ENCODE measurements around the gene MTUS2. TPM values are rescaled to one million over a fixed set of nuclear protein-coding genes. Genes with fewer than 3 reads are reported as not detected.

Gene MTUS2
- total and polyA plus RNA-seq, 10 of the 15 experiments (the other 5 are each of a cell fraction or from before 2014, with no cell fraction given), result under 0.01 to 0.05 (median 0.02) TPM; not detected in 6

GRCh38 chr13:28955264-28955966, 135.3 kb downstream of the MTUS2 start (continued):
- TF ChIP-seq, protein P1, sequence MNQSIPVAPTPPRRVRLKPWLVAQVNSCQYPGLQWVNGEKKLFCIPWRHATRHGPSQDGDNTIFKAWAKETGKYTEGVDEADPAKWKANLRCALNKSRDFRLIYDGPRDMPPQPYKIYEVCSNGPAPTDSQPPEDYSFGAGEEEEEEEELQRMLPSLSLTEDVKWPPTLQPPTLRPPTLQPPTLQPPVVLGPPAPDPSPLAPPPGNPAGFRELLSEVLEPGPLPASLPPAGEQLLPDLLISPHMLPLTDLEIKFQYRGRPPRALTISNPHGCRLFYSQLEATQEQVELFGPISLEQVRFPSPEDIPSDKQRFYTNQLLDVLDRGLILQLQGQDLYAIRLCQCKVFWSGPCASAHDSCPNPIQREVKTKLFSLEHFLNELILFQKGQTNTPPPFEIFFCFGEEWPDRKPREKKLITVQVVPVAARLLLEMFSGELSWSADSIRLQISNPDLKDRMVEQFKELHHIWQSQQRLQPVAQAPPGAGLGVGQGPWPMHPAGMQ (IDR thresholded peaks at IDR 0.05; ENCODE audit: borderline replicate concordance), result no peak
- TF ChIP-seq YY1 (IDR thresholded peaks at IDR 0.05; ENCODE audit: low read depth, low read length) (no peak), ELK1 (IDR thresholded peaks at IDR 0.05; ENCODE audit: low read depth, low read length) (no peak), CBFB (IDR thresholded peaks at IDR 0.05; ENCODE audit: low read depth) (no peak), STAT1 (conservative IDR thresholded peaks at IDR 0.05) (no peak), HDAC2 (IDR thresholded peaks at IDR 0.05) (no peak), SPI1 (IDR thresholded peaks at IDR 0.05; ENCODE audit: borderline replicate concordance, insufficient read depth, low read depth, low read length) (no peak)
- TF ChIP-seq, protein P2, sequence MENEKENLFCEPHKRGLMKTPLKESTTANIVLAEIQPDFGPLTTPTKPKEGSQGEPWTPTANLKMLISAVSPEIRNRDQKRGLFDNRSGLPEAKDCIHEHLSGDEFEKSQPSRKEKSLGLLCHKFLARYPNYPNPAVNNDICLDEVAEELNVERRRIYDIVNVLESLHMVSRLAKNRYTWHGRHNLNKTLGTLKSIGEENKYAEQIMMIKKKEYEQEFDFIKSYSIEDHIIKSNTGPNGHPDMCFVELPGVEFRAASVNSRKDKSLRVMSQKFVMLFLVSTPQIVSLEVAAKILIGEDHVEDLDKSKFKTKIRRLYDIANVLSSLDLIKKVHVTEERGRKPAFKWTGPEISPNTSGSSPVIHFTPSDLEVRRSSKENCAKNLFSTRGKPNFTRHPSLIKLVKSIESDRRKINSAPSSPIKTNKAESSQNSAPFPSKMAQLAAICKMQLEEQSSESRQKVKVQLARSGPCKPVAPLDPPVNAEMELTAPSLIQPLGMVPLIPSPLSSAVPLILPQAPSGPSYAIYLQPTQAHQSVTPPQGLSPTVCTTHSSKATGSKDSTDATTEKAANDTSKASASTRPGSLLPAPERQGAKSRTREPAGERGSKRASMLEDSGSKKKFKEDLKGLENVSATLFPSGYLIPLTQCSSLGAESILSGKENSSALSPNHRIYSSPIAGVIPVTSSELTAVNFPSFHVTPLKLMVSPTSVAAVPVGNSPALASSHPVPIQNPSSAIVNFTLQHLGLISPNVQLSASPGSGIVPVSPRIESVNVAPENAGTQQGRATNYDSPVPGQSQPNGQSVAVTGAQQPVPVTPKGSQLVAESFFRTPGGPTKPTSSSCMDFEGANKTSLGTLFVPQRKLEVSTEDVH (IDR thresholded peaks at IDR 0.05; ENCODE audit: low read depth, partially characterized antibody), result no peak
